GM12874 (cell line): ENCODE measurements around the gene C4BPB.
A peak's percentile ranks its signal among the peaks of the same experiment; 100 is the strongest.

ENCODE experiments used
- TF ChIP-seq, protein P1 (sequence below): IDR thresholded peaks from 2 replicates; pipeline ENCODE4 v1.5.1; 2011; ENCODE audit warnings: low read depth, mild to moderate bottlenecking, control low read depth, low read length, moderate library complexity; ENCODE audit not compliant: insufficient read depth

Gene C4BPB

DNA sequence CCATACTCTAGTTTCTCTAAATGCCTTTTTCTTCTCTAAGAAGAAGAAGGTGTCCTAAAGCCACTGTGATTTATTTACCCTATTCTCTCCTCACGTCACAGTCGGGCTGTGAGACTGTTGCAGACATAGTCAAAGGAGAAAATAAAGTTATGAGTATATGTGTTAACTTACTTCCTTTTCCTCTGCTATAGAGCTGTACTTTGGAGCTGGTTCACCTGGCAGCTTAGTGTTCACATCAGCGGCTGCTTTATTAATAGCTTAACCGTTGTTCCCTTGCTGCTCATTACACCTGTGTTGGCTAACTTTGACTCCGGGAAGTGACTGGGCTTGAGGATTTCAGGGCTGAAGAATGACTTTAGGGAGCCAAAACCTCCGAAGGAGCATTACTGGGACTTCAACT, 32.0 kb upstream of the C4BPB start:
- TF ChIP-seq, protein P1, sequence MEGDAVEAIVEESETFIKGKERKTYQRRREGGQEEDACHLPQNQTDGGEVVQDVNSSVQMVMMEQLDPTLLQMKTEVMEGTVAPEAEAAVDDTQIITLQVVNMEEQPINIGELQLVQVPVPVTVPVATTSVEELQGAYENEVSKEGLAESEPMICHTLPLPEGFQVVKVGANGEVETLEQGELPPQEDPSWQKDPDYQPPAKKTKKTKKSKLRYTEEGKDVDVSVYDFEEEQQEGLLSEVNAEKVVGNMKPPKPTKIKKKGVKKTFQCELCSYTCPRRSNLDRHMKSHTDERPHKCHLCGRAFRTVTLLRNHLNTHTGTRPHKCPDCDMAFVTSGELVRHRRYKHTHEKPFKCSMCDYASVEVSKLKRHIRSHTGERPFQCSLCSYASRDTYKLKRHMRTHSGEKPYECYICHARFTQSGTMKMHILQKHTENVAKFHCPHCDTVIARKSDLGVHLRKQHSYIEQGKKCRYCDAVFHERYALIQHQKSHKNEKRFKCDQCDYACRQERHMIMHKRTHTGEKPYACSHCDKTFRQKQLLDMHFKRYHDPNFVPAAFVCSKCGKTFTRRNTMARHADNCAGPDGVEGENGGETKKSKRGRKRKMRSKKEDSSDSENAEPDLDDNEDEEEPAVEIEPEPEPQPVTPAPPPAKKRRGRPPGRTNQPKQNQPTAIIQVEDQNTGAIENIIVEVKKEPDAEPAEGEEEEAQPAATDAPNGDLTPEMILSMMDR: no peak

DNA sequence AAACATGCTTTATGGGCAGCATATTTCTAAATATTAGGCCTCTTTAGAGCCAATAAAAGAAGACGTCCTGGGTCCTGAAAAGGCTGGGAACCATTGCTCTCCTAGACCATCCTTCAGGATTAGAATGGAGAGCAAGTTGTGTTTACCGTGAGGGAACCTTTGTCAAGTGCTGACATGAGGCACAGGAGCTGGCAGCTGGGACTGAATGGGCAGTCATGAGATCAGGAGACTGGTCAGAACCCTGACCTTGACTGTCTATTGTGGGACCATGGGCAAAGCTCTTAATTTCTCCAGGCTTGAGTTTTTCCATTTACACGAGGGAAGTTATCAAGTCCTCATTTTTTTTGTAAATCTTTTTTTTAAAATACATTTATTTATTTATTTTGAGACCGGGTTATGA, 30.4 kb upstream of the C4BPB start:
- TF ChIP-seq, protein P1: no peak

DNA sequence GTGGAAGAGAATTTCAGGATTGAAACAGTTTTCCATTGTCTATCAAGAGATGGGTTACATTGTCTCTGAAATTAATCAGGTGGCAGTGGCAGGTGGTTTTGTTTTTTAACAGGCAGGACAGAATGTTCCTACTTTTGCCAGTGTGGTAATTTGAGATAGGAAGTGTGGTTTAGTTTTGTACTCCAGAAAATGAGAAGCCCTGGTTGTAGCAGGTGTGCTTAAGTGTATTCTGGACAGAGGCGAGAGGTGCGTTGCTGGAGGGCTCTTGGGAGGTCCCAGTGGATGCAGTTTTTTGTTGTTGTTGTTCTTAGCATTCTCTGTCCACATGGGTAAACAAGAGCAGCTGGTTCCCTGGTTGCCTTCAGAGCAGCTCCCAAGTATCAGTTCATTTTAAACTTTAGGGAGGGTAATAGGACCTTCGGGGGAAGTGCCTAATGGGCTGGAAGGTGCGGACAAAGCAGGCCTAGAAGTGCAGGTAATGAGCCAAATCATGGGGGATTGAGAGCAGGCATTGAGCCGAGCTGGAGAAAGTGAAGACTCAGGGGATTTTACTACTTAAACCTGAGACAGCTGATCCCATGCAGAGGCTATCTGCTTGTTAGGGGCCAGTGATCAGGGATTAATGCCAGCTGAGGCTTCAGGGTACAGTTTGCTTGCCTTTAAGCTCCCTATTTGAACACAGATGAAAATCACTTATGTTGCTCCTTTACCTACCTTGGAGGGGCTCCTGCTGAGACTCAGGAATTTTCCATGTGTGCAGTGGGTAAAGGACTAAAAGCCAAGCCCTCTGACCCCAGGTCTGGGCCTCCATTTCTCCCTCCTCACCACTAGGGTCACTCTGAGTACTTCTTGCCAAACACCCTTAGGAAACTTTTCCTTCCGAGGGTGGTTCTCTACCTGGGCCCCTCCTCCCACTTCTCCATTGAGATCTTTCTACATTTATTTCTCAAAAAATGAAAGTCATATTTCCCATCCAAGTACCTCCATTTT, 29.5 kb upstream of the C4BPB start:
- TF ChIP-seq, protein P1: 0 out of 2 replicates have a peak, but pooled peaks have one; percentile 8

DNA sequence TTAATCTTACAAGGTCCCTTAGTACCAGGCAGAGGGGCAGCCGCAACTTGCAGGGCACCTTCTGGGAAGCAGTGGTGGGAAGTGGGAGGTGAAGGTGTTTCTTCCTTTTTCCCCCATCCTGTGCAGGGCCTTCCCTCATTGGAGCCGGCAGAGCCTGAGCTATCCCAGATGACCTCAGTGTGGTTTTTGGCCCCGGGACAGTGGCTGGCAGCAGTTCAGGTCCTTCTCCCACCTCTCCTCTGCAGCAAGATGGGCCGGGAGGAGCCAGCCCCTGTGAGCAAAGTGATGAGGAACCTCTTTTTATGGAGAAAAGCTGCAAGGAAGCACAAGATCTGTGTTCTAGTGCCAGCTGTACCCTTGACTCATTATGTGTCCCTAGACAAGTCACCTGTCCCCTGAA, 28.8 kb upstream of the C4BPB start:
- TF ChIP-seq, protein P1: no peak

DNA sequence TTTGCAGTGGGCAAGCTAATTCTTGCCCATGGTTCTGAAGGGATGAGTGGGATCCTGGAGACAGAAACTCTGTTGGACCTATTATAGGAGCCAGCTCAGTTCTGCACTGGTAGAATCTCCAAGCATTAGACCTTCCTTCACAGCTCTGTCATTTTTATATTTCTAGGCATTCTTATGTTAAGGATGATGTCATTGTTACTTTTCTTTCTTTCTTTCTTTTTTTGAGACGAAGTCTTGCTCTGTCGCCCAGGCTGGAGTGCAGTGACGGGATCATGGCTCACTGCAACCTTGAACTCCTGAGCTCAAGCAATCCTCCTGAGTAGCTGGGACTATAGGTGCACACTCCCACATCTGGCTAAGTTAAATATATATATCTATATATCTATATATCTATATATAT, 28.1 kb upstream of the C4BPB start:
- TF ChIP-seq, protein P1: no peak

DNA sequence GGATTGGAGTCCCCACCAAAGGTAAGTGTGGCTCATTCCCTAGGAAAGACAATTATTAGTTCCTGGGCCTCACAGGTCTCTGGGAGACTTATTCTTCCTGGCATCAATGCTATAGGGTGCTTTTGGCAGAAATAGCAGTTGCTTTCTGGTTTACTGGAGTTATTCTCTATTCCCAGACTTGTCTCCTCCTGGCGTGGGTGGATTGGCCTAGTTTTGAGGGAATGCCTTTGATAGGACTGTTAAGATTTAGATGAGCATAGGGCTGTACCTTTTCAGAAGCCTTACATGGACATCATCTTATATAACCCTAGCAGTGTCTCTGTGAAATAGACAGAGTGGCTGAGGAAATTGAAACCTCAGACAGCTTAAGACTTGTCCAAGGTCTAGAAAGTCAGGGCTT, 26.6 kb upstream of the C4BPB start:
- TF ChIP-seq, protein P1: no peak

DNA sequence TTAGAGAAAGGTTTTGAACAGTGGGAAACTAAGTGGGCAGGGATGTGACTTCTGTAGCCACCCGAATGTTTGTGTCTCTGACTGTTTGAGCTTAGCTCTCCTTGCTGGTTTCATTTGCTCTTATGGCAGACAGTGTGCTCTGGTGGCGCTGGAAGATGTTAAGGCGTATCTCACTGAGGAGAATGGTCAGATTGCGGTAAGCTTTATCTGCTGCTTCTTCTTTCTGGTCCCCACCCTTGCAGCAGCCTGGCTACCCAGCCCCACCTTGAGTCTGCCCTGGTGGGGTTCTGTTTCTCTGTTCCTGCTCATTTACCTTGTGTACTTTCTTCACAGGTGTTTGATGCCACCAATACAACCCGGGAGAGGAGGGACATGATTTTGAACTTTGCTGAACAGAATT, 25.6 kb upstream of the C4BPB start:
- TF ChIP-seq, protein P1: no peak
